A673 (cell line): Measurements from ENCODE around the gene POF1B.

Source experiments
- CTCF ChIP-seq: fragments of 300-800, 200-600 bp; sonication (generic); conservative IDR thresholded peaks from 2 replicates; pipeline ENCODE4 v1.5.1; 2017; ENCODE audit warnings: low read depth, mild to moderate bottlenecking, antibody characterized with exemption, low read length, moderate library complexity, mixed read lengths
- EZH2 ChIP-seq: fragments of 200-600 bp; sonication (generic); IDR thresholded peaks from 2 replicates; pipeline ENCODE4 v1.6.1; 2017; ENCODE audit warnings: borderline replicate concordance, low read depth, mild to moderate bottlenecking, mixed read lengths, antibody characterized with exemption, low read length; ENCODE audit not compliant: poor library complexity, severe bottlenecking

GRCh38 chrX:85365370-85365995 lies 14.0 kb downstream of the POF1B start:
- TF ChIP-seq CTCF (no peak), EZH2 (no peak)
